ENCODE data around the gene C11orf71.

DNA sequence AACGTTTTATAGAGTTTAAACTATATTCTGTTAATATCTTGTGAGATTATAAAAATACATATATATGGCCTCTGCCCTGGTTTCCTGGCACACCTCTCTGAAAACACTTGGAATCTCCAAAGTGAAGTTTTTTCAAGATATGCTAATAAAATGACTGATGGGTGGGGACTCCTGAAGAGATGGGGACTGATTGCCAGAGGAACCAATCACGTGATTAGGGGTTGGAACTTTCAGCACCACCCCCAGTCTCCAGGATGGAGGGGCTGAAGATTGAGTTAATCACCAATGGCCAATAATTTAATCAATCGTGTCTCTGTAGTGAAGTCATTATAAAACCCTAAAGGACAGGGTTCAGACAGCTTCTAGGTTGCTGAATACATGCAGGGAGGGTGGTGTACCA is 37.4 kb downstream of the C11orf71 start:
- TF ChIP-seq CTCF (IDR thresholded peaks at IDR 0.05) (no peak), POLR2AphosphoS5 (IDR thresholded peaks at IDR 0.05) (no peak), POLR2A (IDR thresholded peaks at IDR 0.05) (no peak)
